Type B pancreatic cell (in vitro differentiated cells): ENCODE measurements around the gene TP73. TPM values are rescaled to one million over a fixed set of nuclear protein-coding genes. Genes with fewer than 3 reads are reported as not detected.

Experiments
- DNase-seq: peaks from one replicate; pipeline ENCODE4 v3.0.0; 2021; ENCODE audit warnings: mixed read lengths; ENCODE audit not compliant: unreplicated experiment; ENCODE audit errors: extremely low spot score
- H3K27ac Mint-ChIP-seq: 2 replicates; pipeline ENCODE4 v1.8.0; 2021; ENCODE audit warnings: mild to moderate bottlenecking, mixed read lengths
- H3K27me3 Mint-ChIP-seq: 2 replicates; pipeline ENCODE4 v1.8.0; 2021; ENCODE audit warnings: mixed read lengths
- H3K36me3 Mint-ChIP-seq: 2 replicates; pipeline ENCODE4 v1.8.0; 2021; ENCODE audit warnings: mixed read lengths
- H3K4me1 Mint-ChIP-seq: one replicate; pipeline ENCODE4 v1.8.0; 2021; ENCODE audit warnings: mixed read lengths; ENCODE audit not compliant: unreplicated experiment
- H3K4me3 Mint-ChIP-seq: 2 replicates; pipeline ENCODE4 v1.8.0; 2021; ENCODE audit warnings: mild to moderate bottlenecking, mixed read lengths
- H3K9me3 Mint-ChIP-seq: 2 replicates; pipeline ENCODE4 v1.8.0; 2021; ENCODE audit warnings: mixed read lengths
- CTCF ChIP-seq: fragments of 200-600 bp; sonication (generic); conservative IDR thresholded peaks from 2 replicates; pipeline ENCODE4 v1.5.0; 2021; ENCODE audit warnings: antibody characterized with exemption, mild to moderate bottlenecking
- total RNA-seq: library from RNA; stranded (reverse); gene quantifications from 2 replicates; pipeline ENCODE4 v1.2.1, GENCODE V29; 2021; ENCODE audit warnings: low replicate concordance

TP73 gene
- total RNA-seq, 1 donor from 2014 or later: 1.6 TPM

DNA sequence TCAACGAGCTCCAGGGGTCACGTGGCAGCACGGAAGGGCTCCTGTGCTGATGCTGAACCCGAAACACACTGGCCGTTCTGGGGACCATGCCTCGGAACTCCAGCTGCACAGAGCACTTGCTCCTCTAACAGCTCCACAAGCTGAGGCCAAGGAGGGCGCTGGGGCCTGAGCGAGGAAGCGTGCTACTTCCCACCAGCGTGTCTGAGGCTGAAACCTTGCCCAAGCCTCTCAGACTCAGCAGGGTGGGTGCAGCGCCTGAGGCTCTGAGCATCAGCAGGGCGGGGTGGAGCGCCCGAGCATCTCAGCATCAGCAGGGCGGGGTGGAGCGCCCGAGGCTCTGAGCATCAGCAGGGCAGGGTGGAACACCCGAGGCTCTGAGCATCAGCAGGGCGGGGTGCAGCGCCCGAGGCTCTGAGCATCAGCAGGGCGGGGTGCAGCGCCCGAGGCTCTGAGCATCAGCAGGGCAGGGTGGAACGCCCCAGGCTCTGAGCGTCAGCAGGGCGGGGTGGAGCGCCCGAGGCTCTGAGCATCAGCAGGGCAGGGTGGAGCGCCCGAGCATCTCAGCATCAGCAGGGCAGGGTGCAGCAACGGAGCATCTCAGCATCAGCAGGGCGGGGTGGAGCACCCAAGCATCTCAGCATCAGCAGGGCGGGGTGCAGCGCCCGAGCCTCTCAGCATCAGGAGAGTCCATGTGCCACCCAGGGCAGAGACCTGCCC is 12.0 kb upstream of the TP73 start:
- Mint-ChIP-seq H3K4me1 (no peaks in the 10 kb centered on the region), H3K27ac (no peak overlapping the region), H3K4me3 (no peak overlapping the region), H3K9me3 (no peaks in the 10 kb centered on the region), H3K36me3 (no peaks in the 10 kb centered on the region), H3K27me3 (no peaks in the 10 kb centered on the region)
- no peak for DNase-seq
- no peak for TF ChIP-seq CTCF

DNA sequence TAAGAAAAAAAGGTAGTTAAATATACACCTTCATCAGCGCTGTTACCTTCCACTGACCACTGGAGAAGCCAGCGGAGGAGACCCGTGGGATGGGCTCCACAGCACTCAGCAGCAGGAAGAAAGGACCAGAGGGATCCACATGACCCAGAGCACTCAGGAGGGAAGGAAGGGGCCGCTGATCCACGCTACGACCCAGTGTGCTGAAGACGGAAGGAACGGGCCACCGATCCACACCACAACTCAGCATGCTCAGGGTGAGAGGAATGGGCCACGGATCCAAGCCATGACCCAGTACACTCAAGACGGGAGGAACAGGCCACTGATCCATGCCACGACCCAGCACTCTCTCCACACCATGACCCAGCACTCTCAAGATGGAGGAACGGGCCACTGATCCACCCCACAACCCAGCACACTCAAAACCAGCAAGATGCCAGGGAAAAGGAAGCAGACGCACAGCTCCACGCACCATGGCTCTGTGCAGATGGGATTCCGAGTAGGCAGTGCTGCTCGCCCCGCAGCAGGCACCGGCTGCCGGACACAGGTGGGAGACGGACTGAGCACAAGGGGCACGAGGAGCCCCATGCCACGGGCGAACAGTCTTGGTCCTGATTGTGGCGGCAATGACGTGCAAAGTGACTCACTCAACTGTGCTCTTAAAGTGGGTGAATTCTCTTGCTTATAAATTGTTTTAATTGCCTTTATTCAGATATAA is 11.1 kb upstream of the TP73 start:
- H3K27me3 Mint-ChIP-seq: no peaks in the 10 kb centered on the region
- H3K4me1 Mint-ChIP-seq: no peaks in the 10 kb centered on the region
- H3K36me3 Mint-ChIP-seq: peaks cover 3% of the 10 kb centered on the region
- H3K9me3 Mint-ChIP-seq: no peaks in the 10 kb centered on the region
- DNase-seq: no peak
- no peak overlapping the region for H3K4me3 Mint-ChIP-seq
- TF ChIP-seq CTCF: no peak
- no peak overlapping the region for H3K27ac Mint-ChIP-seq

DNA sequence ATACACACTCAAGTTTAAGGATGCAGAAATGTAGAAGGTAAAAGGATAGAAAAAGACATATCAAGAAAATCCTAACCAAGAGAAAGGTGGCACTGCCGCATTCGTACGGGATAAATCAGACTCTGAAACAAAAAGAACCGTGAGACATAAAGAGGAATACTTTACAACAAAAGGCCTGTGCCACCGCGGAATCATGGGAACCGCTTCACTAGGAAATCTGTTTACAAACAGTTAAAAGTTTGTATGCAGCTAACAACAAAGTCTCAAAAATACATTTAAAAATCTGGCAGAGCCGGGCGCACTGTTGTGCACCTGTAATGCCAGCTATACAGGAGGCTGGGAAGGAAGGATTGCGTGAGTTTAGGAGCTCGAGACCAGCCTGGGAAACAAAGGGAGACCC is 10.5 kb upstream of the TP73 start:
- Mint-ChIP-seq H3K27me3 (no peaks in the 10 kb centered on the region), H3K27ac (no peak overlapping the region), H3K36me3 (peaks cover 3% of the 10 kb centered on the region), H3K9me3 (no peaks in the 10 kb centered on the region), H3K4me3 (no peak overlapping the region), H3K4me1 (no peaks in the 10 kb centered on the region)
- no peak for DNase-seq
- no peak for TF ChIP-seq CTCF

DNA sequence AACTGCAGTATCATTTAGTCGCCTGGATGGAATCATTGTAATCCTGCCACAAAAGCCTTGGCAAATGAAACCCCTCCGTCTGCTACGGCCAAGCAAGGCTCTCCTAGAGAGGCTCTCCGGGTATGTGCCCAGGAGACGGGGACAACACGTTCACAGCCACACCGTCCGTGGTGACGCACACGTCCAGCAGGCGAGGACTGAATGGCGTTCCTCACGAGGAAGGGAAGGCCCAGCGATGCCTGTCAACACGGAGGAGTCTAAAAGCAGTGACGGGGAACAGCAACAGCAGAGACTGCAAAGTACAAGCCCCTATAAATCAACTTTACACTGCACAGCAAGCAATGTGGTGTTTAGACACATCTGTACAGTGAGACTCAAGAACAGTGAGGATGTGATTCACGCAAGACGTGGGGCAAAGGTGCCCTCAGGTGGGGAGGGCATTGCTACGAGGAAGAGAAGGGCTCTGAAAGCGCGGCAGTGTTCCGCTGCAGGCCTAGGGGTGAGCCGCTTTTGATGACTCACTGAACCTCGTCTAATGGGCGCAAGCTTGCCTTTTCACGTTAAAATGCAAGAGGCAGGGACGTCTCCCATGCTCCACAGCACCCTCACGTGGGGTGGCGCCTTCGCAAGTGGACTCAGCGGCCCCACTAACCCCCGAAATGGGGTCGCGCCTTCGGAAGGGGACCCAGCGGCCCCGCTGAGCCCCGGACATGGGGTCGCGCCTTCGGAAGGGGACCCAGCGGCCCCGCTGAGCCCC is 9.2 kb upstream of the TP73 start:
- no peak overlapping the region for H3K4me3 Mint-ChIP-seq
- no peak for DNase-seq
- peaks cover 1% of the 10 kb centered on the region for H3K4me1 Mint-ChIP-seq
- H3K36me3 Mint-ChIP-seq: peaks cover 3% of the 10 kb centered on the region
- TF ChIP-seq CTCF: no peak
- H3K27ac Mint-ChIP-seq: no peak overlapping the region
- no peaks in the 10 kb centered on the region for H3K27me3 Mint-ChIP-seq
- H3K9me3 Mint-ChIP-seq: no peaks in the 10 kb centered on the region

DNA sequence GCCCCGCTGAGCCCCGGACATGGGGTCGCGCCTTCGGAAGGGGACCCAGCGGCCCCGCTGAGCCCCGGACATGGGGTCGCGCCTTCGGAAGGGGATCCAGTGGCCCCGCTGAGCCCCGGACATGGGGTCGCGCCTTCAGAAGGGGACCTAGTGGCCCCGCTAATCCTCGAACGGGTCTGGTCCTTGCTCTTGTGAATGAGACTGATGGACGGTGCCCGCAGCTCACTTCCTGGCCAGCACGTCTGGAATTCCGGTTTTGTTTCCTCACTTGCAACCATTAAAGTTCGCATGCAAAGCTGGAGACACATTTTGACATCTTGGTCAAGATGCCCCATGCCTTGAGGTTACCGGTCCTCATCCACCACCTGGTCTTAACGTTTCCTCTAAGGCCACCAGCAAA is 8.0 kb upstream of the TP73 start:
- Mint-ChIP-seq H3K27me3 (no peaks in the 10 kb centered on the region), H3K4me3 (no peak overlapping the region), H3K27ac (no peak overlapping the region), H3K36me3 (peaks cover 3% of the 10 kb centered on the region), H3K4me1 (peaks cover 8% of the 10 kb centered on the region), H3K9me3 (no peaks in the 10 kb centered on the region)
- DNase-seq: no peak
- TF ChIP-seq CTCF: no peak
